ENCODE results near the gene STAP1.
A peak's percentile ranks its signal among the peaks of the same experiment; 100 is the strongest.

The STAP1 gene

GRCh38 chr4:67565284-67565683 is 6.8 kb downstream of the STAP1 start:
- DNase-seq = no peak

- DNase-seq = no peak
These were observed 7.8 kb downstream of the STAP1 start for GRCh38 chr4:67566335-67566734.

- DNase-seq = no peak
These were observed 10.3 kb downstream of the STAP1 start for GRCh38 chr4:67568820-67569219.

- DNase-seq = no peak
These were observed 12.0 kb downstream of the STAP1 start for GRCh38 chr4:67570537-67570936.

- DNase-seq = no peak
These were observed 13.4 kb downstream of the STAP1 start for GRCh38 chr4:67571975-67572374.

GRCh38 chr4:67573193-67573592 is 14.7 kb downstream of the STAP1 start:
- no peak for DNase-seq

- DNase-seq = peak in 1 of 2 experiments; percentile 53
These were observed 16.9 kb downstream of the STAP1 start for GRCh38 chr4:67575232-67576058.

GRCh38 chr4:67576059-67576466 is 17.5 kb downstream of the STAP1 start:
- DNase-seq = no peak

GRCh38 chr4:67576538-67576937 is 18.0 kb downstream of the STAP1 start:
- DNase-seq = no peak

- DNase-seq = no peak
These were observed 22.1 kb downstream of the STAP1 start for GRCh38 chr4:67580577-67580976.

GRCh38 chr4:67581208-67581857 is 22.8 kb downstream of the STAP1 start:
- DNase-seq = no peak

- no peak for DNase-seq
These were observed 23.4 kb downstream of the STAP1 start for GRCh38 chr4:67581913-67582312.

- no peak for DNase-seq
These were observed 26.0 kb downstream of the STAP1 start for GRCh38 chr4:67584496-67584895.

GRCh38 chr4:67587156-67587555 is 28.6 kb downstream of the STAP1 start:
- DNase-seq = no peak

- no peak for DNase-seq
These were observed 35.2 kb downstream of the STAP1 start for GRCh38 chr4:67593741-67594175.

GRCh38 chr4:67603310-67604028 is 44.9 kb downstream of the STAP1 start:
- DNase-seq = no peak

GRCh38 chr4:67604029-67604381 is 45.5 kb downstream of the STAP1 start:
- no peak for DNase-seq

GRCh38 chr4:67604749-67605148 is 46.2 kb downstream of the STAP1 start:
- no peak for DNase-seq

GRCh38 chr4:67608027-67608426 is 49.5 kb downstream of the STAP1 start:
- no peak for DNase-seq

- no peak for DNase-seq
These were observed 55.7 kb downstream of the STAP1 start for GRCh38 chr4:67614186-67614585.

- no peak for DNase-seq
These were observed 56.6 kb downstream of the STAP1 start for GRCh38 chr4:67615119-67615518.

- no peak for DNase-seq
These were observed 58.0 kb downstream of the STAP1 start for GRCh38 chr4:67616478-67616877.

- DNase-seq = no peak
These were observed 66.4 kb downstream of the STAP1 start for GRCh38 chr4:67624939-67625338.

GRCh38 chr4:67632492-67632891 is 74.0 kb downstream of the STAP1 start:
- no peak for DNase-seq
